GM23338 (cell line): Measurements from ENCODE around the gene EDEM1. TPM values are rescaled to one million over a fixed set of nuclear protein-coding genes. Genes with fewer than 3 reads are reported as not detected.

Experiments used
- ATAC-seq: fragments of 200-7000 bp; cut with Tn5 transposase; 3 replicates; pipeline ENCODE4 v1.9.1; 2020
- DNase-seq: peaks from one replicate; pipeline ENCODE4 v3.0.0-alpha.2; 2015; ENCODE audit warnings: low spot score
- H2AFZ ChIP-seq: fragments of 200-600 bp; sonication (generic); 2 replicates; pipeline ENCODE4 v1.8.0; 2016; ENCODE audit warnings: antibody characterized with exemption, mild to moderate bottlenecking, moderate library complexity
- H3F3A ChIP-seq: fragments of 200-600 bp; sonication (generic); replicated peaks from 2 replicates; pipeline ENCODE4 v1.8.0; 2017; ENCODE audit warnings: antibody characterized with exemption, mixed run types, low read depth
- H3K27ac ChIP-seq: fragments of 200-600 bp; sonication (generic); 2 replicates; pipeline ENCODE4 v1.6.1; 2016; ENCODE audit warnings: low read depth
- H3K27me3 ChIP-seq: fragments of 200-600 bp; sonication (generic); 2 replicates; pipeline ENCODE4 v1.8.0; 2016; ENCODE audit warnings: mild to moderate bottlenecking, mixed run types, moderate library complexity; ENCODE audit not compliant: insufficient read depth
- H3K36me3 ChIP-seq: fragments of 200-600 bp; sonication (generic); 2 replicates; pipeline ENCODE4 v1.8.0; 2016; ENCODE audit warnings: mild to moderate bottlenecking; ENCODE audit not compliant: insufficient read depth
- H3K4me1 ChIP-seq: fragments of 200-600 bp; sonication (generic); 2 replicates; pipeline ENCODE4 v1.8.0; 2016; ENCODE audit warnings: mild to moderate bottlenecking, moderate library complexity; ENCODE audit not compliant: insufficient read depth
- H3K4me2 ChIP-seq: fragments of 200-600 bp; sonication (generic); 2 replicates; pipeline ENCODE4 v1.7.1; 2017; ENCODE audit warnings: mixed run types
- H3K4me3 ChIP-seq: fragments of 200-600 bp; sonication (generic); 2 replicates; pipeline ENCODE4 v1.6.1; 2016; ENCODE audit warnings: mixed run types
- H3K79me2 ChIP-seq: fragments of 200-600 bp; sonication (generic); replicated peaks from 2 replicates; pipeline ENCODE4 v1.8.0; 2017; ENCODE audit warnings: mild to moderate bottlenecking; ENCODE audit not compliant: insufficient read depth
- H3K9me2 ChIP-seq: fragments of 200-600 bp; sonication (generic); 2 replicates; pipeline ENCODE4 v1.8.0; 2017; ENCODE audit not compliant: insufficient read depth
- H4K20me1 ChIP-seq: fragments of 200-600 bp; sonication (generic); replicated peaks from 2 replicates; pipeline ENCODE4 v1.8.0; 2017; ENCODE audit warnings: mild to moderate bottlenecking; ENCODE audit not compliant: insufficient read depth
- H3K27ac Mint-ChIP-seq: 2 replicates; pipeline ENCODE4 v1.8.0; 2020; ENCODE audit warnings: inconsistent platforms, mild to moderate bottlenecking, moderate library complexity, mixed read lengths
- H3K27me3 Mint-ChIP-seq: 3 replicates; pipeline ENCODE4 v1.8.0; 2022; ENCODE audit warnings: low read depth, mild to moderate bottlenecking, moderate library complexity, mixed read lengths, inconsistent platforms; ENCODE audit not compliant: insufficient read depth, poor library complexity
- H3K36me3 Mint-ChIP-seq: 3 replicates; pipeline ENCODE4 v1.8.0; 2021; ENCODE audit warnings: low read depth, mild to moderate bottlenecking, inconsistent platforms, moderate library complexity, mixed read lengths
- H3K4me1 Mint-ChIP-seq: 3 replicates; pipeline ENCODE4 v1.8.0; 2020; ENCODE audit warnings: mild to moderate bottlenecking, inconsistent platforms, mixed read lengths
- H3K4me3 Mint-ChIP-seq: 3 replicates; pipeline ENCODE4 v1.8.0; 2021; ENCODE audit warnings: moderate library complexity, mild to moderate bottlenecking, inconsistent platforms, mixed read lengths
- H3K9me3 Mint-ChIP-seq: 3 replicates; pipeline ENCODE4 v1.8.0; 2020; ENCODE audit warnings: moderate library complexity, mild to moderate bottlenecking, inconsistent platforms, mixed read lengths
- CREB1 ChIP-seq: fragments of 250-450 bp; sonication (Bioruptor Pico); IDR thresholded peaks from 2 replicates; pipeline ENCODE4 v1.5.0; 2020; ENCODE audit warnings: low read depth, mild to moderate bottlenecking, moderate library complexity
- CTCF ChIP-seq, 2 experiments: fragments of 200-600 bp in 1 of 2; sonication (generic) in 1 of 2; conservative IDR thresholded peaks; 2 replicates each; pipeline versions ENCODE4 v1.5.1 to v1.6.1; 2016 to 2017; ENCODE audit warnings: antibody characterized with exemption in 2 of 2, low read depth in 2 of 2, mild to moderate bottlenecking in 2 of 2, moderate library complexity in 1 of 2
- EZH2phosphoT487 ChIP-seq: fragments of 200-600 bp; sonication (generic); IDR thresholded peaks from one replicate; pipeline ENCODE4 v1.8.1; 2018; ENCODE audit warnings: antibody characterized with exemption; ENCODE audit not compliant: unreplicated experiment
- JUNB ChIP-seq: IDR thresholded peaks from one replicate; pipeline ENCODE4 v1.6.1; 2016; ENCODE audit warnings: antibody characterized with exemption; ENCODE audit not compliant: unreplicated experiment
- POLR2AphosphoS5 ChIP-seq: IDR thresholded peaks from 2 replicates; pipeline ENCODE4 v1.6.1; 2016; ENCODE audit warnings: antibody characterized with exemption, low read depth
- STAT1 ChIP-seq: IDR thresholded peaks from one replicate; pipeline ENCODE4 v1.6.1; 2016; ENCODE audit warnings: antibody characterized with exemption; ENCODE audit not compliant: unreplicated experiment
- ZNF331 ChIP-seq: fragments of 250-450 bp; sonication (Bioruptor Pico); IDR thresholded peaks from 2 replicates; pipeline ENCODE4 v1.5.0; 2020; ENCODE audit warnings: low read depth, mild to moderate bottlenecking, moderate library complexity
- polyA plus RNA-seq: library from polyadenylated mRNA; unstranded; fragments of >200 nt; fragmentation: Nextera tagmentation; extraction: Ambion mirVana; gene quantifications from 2 replicates; pipeline ENCODE4 v1.2.1, GENCODE V29; 2016
- total RNA-seq: library from RNA; depleted of rRNA; stranded (reverse); fragments of >200 nt; shearing (Covaris generic); gene quantifications from 2 replicates; pipeline ENCODE4 v1.2.3, GENCODE V29; 2014
- TF ChIP-seq, protein P1 (sequence below): IDR thresholded peaks from one replicate; pipeline ENCODE4 v1.6.1; 2018; ENCODE audit warnings: antibody characterized with exemption; ENCODE audit not compliant: unreplicated experiment
- TF ChIP-seq, protein P2 (sequence below): fragments of 250-450 bp; sonication (Bioruptor Pico); IDR thresholded peaks from 2 replicates; pipeline ENCODE4 v1.5.0; 2020; ENCODE audit warnings: mild to moderate bottlenecking, moderate library complexity

Gene EDEM1
- total and polyA plus RNA-seq, 2 experiments from 2014 or later, result 2.2 to 36.7 TPM

DNA sequence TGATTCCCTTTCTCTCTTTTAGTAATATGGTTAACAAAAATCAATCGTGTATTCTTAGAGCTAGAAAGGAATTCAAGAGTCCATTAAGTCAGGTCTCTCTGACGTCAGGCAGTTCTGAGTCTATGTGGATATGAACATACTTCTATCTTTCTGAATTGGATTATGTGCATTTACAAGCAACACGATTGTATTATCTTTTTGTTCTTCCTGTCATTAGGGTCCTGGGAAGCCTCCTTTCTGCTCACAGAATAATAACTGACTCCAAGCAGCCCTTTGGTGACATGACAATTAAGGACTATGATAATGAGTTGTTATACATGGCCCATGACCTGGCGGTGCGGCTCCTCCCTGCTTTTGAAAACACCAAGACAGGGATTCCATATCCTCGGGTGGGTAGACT lies 14.0 kb downstream of the EDEM1 start:
- Mint-ChIP-seq H3K4me3 (no peak overlapping the region), H3K4me1 (peaks cover 27% of the 10 kb centered on the region), H3K9me3 (no peaks in the 10 kb centered on the region), H3K27me3 (peaks cover 3% of the 10 kb centered on the region), H3K27ac (peak overlapping the region; percentile 60; the same call in 1 of the 2 replicates), H3K36me3 (peaks cover 72% of the 10 kb centered on the region)
- Histone ChIP-seq H3F3A (no peaks in the 10 kb centered on the region), H3K4me1 (peaks cover 24% of the 10 kb centered on the region), H3K4me3 (no peak overlapping the region), H2AFZ (no peak overlapping the region), H3K27me3 (no peaks in the 10 kb centered on the region), H3K36me3 (peaks cover 19% of the 10 kb centered on the region), H3K9me2 (no peaks in the 10 kb centered on the region), H4K20me1 (0 out of 2 replicates have a peak, but pooled peaks cover 2% of the 10 kb centered on the region), H3K4me2 (no peak overlapping the region), H3K27ac (no peak overlapping the region), H3K79me2 (no peaks in the 10 kb centered on the region)
- no peak for DNase-seq
- TF ChIP-seq STAT1 (no peak), CREB1 (CRISPR knock-in tag) (no peak), EZH2phosphoT487 (no peak), ZNF331 (CRISPR knock-in tag) (no peak), POLR2AphosphoS5 (no peak), CTCF (conservative IDR thresholded peaks at IDR 0.05; ENCODE audit: low read depth in 2 of 2) (no peak), JUNB (no peak)
- TF ChIP-seq, protein P1, sequence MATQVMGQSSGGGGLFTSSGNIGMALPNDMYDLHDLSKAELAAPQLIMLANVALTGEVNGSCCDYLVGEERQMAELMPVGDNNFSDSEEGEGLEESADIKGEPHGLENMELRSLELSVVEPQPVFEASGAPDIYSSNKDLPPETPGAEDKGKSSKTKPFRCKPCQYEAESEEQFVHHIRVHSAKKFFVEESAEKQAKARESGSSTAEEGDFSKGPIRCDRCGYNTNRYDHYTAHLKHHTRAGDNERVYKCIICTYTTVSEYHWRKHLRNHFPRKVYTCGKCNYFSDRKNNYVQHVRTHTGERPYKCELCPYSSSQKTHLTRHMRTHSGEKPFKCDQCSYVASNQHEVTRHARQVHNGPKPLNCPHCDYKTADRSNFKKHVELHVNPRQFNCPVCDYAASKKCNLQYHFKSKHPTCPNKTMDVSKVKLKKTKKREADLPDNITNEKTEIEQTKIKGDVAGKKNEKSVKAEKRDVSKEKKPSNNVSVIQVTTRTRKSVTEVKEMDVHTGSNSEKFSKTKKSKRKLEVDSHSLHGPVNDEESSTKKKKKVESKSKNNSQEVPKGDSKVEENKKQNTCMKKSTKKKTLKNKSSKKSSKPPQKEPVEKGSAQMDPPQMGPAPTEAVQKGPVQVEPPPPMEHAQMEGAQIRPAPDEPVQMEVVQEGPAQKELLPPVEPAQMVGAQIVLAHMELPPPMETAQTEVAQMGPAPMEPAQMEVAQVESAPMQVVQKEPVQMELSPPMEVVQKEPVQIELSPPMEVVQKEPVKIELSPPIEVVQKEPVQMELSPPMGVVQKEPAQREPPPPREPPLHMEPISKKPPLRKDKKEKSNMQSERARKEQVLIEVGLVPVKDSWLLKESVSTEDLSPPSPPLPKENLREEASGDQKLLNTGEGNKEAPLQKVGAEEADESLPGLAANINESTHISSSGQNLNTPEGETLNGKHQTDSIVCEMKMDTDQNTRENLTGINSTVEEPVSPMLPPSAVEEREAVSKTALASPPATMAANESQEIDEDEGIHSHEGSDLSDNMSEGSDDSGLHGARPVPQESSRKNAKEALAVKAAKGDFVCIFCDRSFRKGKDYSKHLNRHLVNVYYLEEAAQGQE, result no peak
- TF ChIP-seq, protein P2, sequence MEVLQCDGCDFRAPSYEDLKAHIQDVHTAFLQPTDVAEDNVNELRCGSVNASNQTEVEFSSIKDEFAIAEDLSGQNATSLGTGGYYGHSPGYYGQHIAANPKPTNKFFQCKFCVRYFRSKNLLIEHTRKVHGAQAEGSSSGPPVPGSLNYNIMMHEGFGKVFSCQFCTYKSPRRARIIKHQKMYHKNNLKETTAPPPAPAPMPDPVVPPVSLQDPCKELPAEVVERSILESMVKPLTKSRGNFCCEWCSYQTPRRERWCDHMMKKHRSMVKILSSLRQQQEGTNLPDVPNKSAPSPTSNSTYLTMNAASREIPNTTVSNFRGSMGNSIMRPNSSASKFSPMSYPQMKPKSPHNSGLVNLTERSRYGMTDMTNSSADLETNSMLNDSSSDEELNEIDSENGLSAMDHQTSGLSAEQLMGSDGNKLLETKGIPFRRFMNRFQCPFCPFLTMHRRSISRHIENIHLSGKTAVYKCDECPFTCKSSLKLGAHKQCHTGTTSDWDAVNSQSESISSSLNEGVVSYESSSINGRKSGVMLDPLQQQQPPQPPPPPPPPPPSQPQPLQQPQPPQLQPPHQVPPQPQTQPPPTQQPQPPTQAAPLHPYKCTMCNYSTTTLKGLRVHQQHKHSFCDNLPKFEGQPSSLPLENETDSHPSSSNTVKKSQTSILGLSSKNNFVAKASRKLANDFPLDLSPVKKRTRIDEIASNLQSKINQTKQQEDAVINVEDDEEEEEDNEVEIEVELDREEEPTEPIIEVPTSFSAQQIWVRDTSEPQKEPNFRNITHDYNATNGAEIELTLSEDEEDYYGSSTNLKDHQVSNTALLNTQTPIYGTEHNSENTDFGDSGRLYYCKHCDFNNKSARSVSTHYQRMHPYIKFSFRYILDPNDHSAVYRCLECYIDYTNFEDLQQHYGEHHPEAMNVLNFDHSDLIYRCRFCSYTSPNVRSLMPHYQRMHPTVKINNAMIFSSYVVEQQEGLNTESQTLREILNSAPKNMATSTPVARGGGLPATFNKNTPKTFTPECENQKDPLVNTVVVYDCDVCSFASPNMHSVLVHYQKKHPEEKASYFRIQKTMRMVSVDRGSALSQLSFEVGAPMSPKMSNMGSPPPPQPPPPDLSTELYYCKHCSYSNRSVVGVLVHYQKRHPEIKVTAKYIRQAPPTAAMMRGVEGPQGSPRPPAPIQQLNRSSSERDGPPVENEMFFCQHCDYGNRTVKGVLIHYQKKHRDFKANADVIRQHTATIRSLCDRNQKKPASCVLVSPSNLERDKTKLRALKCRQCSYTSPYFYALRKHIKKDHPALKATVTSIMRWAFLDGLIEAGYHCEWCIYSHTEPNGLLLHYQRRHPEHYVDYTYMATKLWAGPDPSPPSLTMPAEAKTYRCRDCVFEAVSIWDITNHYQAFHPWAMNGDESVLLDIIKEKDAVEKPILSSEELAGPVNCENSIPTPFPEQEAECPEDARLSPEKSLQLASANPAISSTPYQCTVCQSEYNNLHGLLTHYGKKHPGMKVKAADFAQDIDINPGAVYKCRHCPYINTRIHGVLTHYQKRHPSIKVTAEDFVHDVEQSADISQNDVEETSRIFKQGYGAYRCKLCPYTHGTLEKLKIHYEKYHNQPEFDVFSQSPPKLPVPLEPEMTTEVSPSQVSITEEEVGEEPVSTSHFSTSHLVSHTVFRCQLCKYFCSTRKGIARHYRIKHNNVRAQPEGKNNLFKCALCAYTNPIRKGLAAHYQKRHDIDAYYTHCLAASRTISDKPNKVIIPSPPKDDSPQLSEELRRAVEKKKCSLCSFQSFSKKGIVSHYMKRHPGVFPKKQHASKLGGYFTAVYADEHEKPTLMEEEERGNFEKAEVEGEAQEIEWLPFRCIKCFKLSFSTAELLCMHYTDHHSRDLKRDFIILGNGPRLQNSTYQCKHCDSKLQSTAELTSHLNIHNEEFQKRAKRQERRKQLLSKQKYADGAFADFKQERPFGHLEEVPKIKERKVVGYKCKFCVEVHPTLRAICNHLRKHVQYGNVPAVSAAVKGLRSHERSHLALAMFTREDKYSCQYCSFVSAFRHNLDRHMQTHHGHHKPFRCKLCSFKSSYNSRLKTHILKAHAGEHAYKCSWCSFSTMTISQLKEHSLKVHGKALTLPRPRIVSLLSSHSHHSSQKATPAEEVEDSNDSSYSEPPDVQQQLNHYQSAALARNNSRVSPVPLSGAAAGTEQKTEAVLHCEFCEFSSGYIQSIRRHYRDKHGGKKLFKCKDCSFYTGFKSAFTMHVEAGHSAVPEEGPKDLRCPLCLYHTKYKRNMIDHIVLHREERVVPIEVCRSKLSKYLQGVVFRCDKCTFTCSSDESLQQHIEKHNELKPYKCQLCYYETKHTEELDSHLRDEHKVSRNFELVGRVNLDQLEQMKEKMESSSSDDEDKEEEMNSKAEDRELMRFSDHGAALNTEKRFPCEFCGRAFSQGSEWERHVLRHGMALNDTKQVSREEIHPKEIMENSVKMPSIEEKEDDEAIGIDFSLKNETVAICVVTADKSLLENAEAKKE (CRISPR knock-in tag), result no peak
- ATAC-seq, result no peak
